ENCODE measurements around the gene PPP1R12C.
"Not testable (repeated sequence)": the region's sequence is repeated elsewhere in the genome, so short reads cannot be mapped to it uniquely, and the experiment has no call there.

Gene PPP1R12C

DNA sequence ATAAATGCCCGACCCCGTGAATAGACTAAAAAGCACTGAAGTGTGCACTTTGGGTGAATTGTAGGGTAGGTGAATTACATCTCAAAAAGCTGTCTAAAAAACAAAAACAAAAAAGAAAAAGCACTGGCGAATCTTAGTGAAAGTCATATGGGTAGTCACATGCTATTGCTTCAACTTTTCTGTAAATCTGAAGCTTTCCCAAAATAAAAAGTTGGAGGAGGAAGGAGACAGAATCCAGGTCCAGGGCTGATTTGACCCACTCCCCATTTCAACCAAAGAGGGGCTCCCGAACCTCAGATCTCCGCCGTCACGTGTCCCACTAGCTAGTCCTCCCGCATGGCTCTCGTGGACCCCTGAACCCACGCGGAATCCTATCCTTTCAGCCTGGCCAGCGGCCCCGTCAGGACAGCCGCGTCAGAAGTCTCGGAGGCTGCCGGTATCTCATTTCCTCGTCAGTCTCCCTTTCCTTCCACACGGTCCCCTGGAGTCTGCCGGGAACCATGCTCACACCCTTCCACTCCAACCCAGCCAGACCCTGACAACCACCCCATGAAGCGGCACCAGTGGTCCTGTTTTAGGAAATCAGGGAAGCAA lies 6.1 kb downstream of the PPP1R12C start:
- H3K27ac Mint-ChIP-seq: no peak overlapping the region
- H3K36me3 Mint-ChIP-seq: peaks cover 35% of the 10 kb centered on the region
- peaks cover 25% of the 10 kb centered on the region for H3K4me1 Mint-ChIP-seq
- CTCF ChIA-PET: interaction anchor here (0.6 kb wide), 1 partner anchor 23 kb away, joined by 3 read pairs; no protein-coding TSS in a partner anchor
- H3K9me3 Mint-ChIP-seq: no peaks in the 10 kb centered on the region
- no peak for DNase-seq
- H3K4me3 Mint-ChIP-seq: no peak overlapping the region
- no peaks in the 10 kb centered on the region for H3K27me3 Mint-ChIP-seq

DNA sequence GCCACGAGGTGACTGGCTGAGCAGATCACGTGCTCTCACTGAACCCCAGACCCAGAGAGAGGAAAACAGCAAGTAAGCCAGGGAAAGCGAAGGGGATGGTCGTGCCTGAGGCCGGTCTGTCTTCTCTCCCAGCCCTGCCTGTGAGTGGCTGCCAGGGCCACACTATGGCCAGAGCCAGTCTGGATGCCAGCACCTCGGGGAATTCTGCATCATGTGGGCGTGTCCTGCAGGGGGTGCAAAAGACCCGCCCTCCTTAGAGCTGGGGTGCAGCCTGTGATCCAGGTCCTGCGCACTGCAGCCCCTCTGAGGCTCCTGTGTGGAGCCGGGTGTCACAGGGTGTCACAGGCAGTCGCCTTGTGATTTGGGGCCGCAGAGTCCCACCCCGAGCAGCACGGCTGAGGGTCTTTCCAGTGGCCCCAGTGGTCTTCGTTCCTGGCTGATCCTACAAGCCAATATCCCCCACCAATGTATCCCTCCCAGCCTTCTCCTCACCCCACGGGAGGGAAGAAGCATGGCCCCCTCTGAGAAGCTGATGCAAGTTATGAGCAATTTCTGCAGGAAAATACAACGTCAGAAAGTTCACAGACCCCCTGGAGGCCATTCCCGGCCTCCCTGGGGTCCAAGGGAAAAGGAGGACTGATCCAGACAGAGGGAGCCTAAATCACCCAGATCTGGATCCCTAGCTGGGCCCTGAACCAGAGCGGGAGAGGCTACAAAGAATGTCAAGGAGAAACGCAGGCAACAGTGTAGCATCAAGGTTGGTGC lies 7.7 kb downstream of the PPP1R12C start:
- Mint-ChIP-seq H3K4me1 (peaks cover 9% of the 10 kb centered on the region), H3K27me3 (no peaks in the 10 kb centered on the region), H3K27ac (no peak overlapping the region), H3K36me3 (peaks cover 34% of the 10 kb centered on the region), H3K9me3 (no peaks in the 10 kb centered on the region), H3K4me3 (no peak overlapping the region)
- DNase-seq: no peak
- CTCF ChIA-PET: no interaction called here

DNA sequence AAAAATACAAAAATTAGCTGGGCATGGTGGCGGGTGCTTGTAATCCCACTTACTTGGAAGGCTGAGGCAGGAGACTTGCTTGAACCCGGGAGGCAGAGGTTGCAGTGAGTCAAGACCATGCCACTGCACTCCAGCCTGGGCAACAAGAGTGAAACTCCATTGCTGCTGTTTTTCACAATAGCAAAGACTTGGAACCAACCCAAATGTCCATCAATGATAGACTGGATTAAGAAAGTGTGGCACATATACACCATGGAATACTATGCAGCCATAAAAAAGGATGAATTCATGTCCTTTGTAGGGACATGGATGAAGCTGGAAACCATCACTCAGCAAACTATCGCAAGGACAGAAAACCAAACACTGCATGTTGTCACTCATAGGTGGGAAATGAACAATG lies 10.2 kb downstream of the PPP1R12C start:
- not testable (repeated sequence) for DNase-seq, H3K27me3 Mint-ChIP-seq, H3K4me1 Mint-ChIP-seq, H3K9me3 Mint-ChIP-seq, H3K4me3 Mint-ChIP-seq, H3K27ac Mint-ChIP-seq
- CTCF ChIA-PET: interaction anchor here (0.6 to 2.0 kb wide), 2 partner anchors 18 to 511 kb away, joined by 3 to 8 read pairs; no protein-coding TSS in a partner anchor
- peaks cover 47% of the 10 kb centered on the region for H3K36me3 Mint-ChIP-seq

DNA sequence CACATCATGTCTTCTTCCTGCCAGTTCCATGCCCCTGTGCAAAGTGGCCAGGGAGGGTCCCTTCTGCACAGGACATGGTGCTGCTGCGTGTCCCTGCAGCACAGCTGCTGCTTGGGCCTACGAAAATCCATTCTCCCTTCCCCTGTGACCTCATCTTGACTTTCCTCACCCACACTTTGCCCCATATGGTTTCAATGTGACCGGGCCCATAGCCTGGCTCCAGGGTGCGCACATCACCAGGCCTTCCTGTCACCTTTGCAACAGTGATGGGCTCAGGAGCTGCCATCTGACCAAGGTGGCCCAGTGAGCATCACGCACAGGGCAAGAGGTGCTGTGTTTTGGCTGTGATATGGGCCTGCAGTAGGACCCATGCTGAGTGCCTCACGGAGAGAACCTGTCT lies 10.8 kb downstream of the PPP1R12C start:
- H3K27ac Mint-ChIP-seq: no peak overlapping the region
- peaks cover 3% of the 10 kb centered on the region for H3K9me3 Mint-ChIP-seq
- CTCF ChIA-PET: interaction anchor here (0.6 to 2.0 kb wide), 2 partner anchors 18 to 35 kb away, joined by 3 to 8 read pairs; no protein-coding TSS in a partner anchor
- no peaks in the 10 kb centered on the region for H3K27me3 Mint-ChIP-seq
- H3K4me1 Mint-ChIP-seq: no peaks in the 10 kb centered on the region
- DNase-seq: no peak
- H3K36me3 Mint-ChIP-seq: peaks cover 51% of the 10 kb centered on the region
- no peak overlapping the region for H3K4me3 Mint-ChIP-seq

DNA sequence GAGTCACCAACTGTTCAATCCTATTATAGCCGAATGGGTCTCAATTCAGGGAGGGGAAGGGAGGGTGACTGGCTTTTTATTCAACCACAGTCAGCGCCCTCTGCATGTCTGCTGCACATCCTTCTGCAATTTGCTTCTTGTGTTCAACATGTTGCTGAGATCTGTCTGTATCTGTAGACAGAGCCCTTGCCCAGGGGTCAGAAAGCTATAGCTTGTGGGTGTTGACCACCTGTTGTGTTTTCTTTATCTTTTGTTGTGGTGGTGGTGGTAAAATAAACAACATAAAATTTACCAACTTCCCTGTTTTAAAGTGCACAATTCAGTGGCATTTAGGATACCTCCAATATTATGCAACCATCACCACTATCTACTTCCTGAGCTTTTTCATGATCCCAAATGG lies 12.2 kb downstream of the PPP1R12C start:
- Mint-ChIP-seq H3K4me3 (no peak overlapping the region), H3K36me3 (peaks cover 50% of the 10 kb centered on the region), H3K27ac (no peak overlapping the region), H3K4me1 (no peaks in the 10 kb centered on the region), H3K9me3 (peaks cover 3% of the 10 kb centered on the region), H3K27me3 (no peaks in the 10 kb centered on the region)
- no peak for DNase-seq
- CTCF ChIA-PET: no interaction called here

DNA sequence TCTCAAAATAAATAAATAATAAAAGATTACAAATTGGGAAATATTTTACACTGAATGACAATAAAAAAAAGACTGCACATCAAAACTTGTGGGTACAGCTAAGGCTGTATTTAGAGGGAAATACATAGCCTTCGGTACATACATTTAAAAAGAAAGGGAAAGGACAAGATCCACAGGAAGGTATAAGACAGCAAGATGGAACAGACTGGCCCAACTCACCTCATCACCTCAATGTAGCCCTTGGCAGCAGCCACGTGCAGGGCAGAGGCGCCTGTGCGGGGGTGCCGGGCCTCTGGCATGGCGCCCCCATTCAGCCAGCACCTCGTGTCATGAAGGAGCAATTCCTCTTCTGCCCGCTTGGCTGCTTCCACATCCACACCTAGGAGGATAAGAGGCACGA lies 14.2 kb downstream of the PPP1R12C start:
- Mint-ChIP-seq H3K27ac (no peak overlapping the region), H3K27me3 (no peaks in the 10 kb centered on the region), H3K4me3 (no peak overlapping the region), H3K9me3 (peaks cover 3% of the 10 kb centered on the region), H3K4me1 (no peaks in the 10 kb centered on the region), H3K36me3 (peaks cover 40% of the 10 kb centered on the region)
- no peak for DNase-seq
- CTCF ChIA-PET: no interaction called here

DNA sequence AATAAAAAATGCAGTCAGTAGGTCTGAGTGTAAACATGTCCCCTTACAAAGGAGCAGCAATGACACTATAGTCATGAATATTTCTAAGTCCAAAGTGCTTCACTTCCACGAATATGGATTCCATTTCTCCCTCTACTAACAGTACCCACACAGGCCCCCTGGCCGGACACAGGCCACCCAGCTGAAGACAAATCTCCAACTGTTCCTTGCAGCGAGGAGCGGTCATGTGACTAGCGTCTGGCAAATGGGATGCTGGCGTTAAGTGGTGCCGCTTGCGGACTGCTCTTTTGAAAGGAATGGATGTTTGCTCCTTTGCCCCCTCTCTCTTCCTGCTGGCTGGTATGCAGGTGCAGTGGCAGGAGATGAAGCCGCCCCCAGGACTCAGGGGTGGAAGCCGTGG lies 16.2 kb downstream of the PPP1R12C start:
- peaks cover 30% of the 10 kb centered on the region for H3K36me3 Mint-ChIP-seq
- DNase-seq: no peak
- H3K9me3 Mint-ChIP-seq: peaks cover 3% of the 10 kb centered on the region
- H3K4me3 Mint-ChIP-seq: no peak overlapping the region
- H3K27me3 Mint-ChIP-seq: no peaks in the 10 kb centered on the region
- no peak overlapping the region for H3K27ac Mint-ChIP-seq
- no peaks in the 10 kb centered on the region for H3K4me1 Mint-ChIP-seq
- CTCF ChIA-PET: interaction anchor here (0.5 to 1.1 kb wide), 2 partner anchors 13 to 39 kb away, joined by 3 to 4 read pairs; no protein-coding TSS in a partner anchor

DNA sequence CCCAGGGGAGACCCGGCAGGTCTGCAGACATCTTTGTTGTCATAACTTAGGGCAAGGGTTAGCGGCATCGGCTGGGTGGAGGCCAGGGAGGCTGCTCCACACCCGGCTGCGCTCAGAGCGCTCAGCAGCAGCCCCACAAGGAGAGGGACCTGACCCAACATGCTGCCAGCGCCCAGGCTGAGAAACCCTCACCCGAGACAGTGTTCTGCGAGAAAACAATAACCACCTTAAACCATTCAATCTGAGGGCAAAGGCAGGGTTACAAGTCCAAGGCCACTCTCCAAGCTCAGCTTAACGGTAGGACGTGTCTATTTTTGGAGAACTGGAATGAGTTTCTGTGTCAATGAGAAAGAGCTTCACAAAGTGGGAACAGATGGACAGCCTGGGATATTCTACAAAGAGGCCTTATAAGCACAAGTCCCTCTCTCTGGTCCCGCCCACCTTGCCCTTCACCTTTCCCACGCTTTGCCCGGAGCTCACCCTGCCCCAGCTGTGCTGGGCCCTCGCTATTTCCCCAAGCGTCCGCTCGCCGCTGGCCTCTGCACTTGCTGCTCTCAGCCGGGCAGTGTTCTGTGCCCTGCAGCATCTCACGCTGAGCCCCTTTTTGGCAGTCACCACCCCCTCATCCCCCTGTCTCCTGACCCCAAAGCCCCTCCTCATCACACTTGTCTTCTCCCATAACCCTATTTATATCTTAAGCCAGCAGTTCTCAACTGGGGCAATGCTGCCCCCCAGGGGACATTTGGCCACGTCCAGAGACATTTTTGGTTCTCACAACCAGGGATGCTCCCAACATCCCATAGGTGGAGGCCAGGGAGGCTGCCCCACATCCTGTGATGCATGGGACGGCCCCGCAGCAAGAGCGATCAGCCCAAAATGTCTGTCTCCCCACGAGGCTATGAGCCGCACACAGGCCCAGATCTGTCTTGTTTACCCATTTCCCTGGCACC lies 17.6 kb downstream of the PPP1R12C start:
- H3K36me3 Mint-ChIP-seq: peaks cover 24% of the 10 kb centered on the region
- H3K27me3 Mint-ChIP-seq: no peaks in the 10 kb centered on the region
- H3K9me3 Mint-ChIP-seq: peaks cover 3% of the 10 kb centered on the region
- no peak overlapping the region for H3K4me3 Mint-ChIP-seq
- CTCF ChIA-PET: interaction anchor here (0.6 to 1.8 kb wide), 2 partner anchors 12 to 260 kb away, joined by 3 to 7 read pairs; no protein-coding TSS in a partner anchor
- H3K4me1 Mint-ChIP-seq: no peaks in the 10 kb centered on the region
- H3K27ac Mint-ChIP-seq: no peak overlapping the region
- DNase-seq: no peak

DNA sequence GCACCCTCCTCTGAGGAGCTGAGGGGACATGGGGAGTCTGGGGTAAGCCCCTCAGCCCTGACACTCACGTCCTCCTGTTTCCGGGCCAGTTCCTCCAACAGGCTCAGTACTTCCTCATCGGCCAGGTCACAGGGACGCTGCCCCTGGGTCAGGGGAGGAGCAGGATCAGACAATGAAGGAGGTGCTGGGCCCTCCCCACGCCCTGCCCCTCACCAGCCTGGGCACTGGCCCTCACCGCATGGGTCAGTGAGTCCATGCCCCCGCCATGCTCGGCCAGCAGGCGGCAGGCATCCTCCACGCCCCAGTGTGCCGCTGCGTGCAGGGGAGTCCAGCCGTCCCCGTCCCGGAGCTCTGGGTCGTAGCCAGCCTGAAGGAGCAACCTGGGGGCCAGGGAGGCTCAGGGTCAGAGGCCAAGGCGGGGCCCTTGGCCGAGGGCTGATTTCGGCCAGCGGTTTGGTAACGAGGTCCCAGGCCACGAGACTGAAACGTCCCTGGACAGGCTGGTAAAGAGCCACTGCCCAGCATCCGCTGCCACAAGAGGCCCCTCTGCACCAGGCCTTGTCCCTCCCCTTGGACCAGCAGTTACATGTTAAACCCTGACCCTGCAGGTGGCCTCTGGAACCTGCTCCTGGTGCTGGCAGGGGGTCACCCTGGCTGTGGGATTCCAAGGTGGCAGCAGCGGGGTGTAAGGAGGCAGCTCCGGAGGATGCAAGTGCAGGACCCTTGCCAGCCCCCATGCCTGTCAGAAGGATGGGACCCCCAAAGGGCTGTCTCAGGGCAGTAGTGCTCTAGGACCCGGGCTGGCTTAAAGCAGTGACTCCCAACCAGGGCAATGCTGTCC lies 18.5 kb downstream of the PPP1R12C start:
- DNase-seq: no peak
- no peaks in the 10 kb centered on the region for H3K27me3 Mint-ChIP-seq
- peaks cover 27% of the 10 kb centered on the region for H3K36me3 Mint-ChIP-seq
- CTCF ChIA-PET: interaction anchor here (0.6 to 1.8 kb wide), 2 partner anchors 11 to 259 kb away, joined by 3 to 7 read pairs; no protein-coding TSS in a partner anchor
- no peaks in the 10 kb centered on the region for H3K4me1 Mint-ChIP-seq
- no peak overlapping the region for H3K4me3 Mint-ChIP-seq
- H3K27ac Mint-ChIP-seq: peak overlapping the region; percentile 55
- H3K9me3 Mint-ChIP-seq: peaks cover 3% of the 10 kb centered on the region

DNA sequence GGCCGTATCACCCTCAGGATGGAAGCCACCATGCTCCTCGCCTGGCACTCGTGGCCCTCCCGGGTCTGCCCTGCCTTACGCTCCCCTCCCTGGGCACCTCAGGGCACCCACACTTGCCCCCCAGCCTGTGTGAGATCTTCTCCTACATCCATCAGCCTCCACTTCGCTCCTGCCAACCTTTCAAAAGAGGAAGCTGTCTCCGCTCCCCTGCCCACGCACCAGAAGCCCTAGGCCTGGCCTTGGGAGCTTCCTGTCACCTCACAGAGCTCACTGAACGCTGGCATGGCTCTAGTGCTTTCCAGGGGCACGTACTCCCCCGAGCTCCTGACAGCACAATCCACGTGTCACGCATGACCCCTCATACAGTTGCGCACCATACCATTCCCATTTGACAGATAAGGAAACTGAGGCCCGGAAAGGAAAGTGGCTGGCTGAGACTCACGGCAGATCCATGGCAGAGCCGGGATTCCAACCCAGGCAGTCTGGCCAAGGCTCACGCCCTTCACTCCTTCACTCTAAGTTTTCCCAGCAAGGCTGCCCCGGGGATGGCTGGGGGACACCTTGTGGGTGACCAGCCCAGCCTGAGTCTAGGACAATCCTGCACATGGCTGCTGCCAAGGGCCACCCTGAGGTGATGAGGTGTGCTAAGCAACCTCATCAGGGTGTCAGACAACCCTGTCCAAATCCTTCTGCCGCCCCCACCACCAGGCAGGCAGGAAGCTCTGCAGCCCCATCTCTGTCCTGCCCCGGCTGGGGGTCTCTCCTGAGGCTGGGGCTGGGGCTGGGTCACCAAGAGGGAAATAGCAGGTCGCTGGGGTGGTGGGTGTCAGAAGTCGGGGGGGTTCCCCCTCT lies 19.3 kb downstream of the PPP1R12C start:
- Mint-ChIP-seq H3K9me3 (peaks cover 3% of the 10 kb centered on the region), H3K27ac (no peak overlapping the region), H3K36me3 (peaks cover 22% of the 10 kb centered on the region), H3K27me3 (no peaks in the 10 kb centered on the region), H3K4me3 (no peak overlapping the region), H3K4me1 (no peaks in the 10 kb centered on the region)
- CTCF ChIA-PET: interaction anchor here (1.1 to 1.8 kb wide), 2 partner anchors 9 to 10 kb away, joined by 3 to 7 read pairs; no protein-coding TSS in a partner anchor
- no peak for DNase-seq

DNA sequence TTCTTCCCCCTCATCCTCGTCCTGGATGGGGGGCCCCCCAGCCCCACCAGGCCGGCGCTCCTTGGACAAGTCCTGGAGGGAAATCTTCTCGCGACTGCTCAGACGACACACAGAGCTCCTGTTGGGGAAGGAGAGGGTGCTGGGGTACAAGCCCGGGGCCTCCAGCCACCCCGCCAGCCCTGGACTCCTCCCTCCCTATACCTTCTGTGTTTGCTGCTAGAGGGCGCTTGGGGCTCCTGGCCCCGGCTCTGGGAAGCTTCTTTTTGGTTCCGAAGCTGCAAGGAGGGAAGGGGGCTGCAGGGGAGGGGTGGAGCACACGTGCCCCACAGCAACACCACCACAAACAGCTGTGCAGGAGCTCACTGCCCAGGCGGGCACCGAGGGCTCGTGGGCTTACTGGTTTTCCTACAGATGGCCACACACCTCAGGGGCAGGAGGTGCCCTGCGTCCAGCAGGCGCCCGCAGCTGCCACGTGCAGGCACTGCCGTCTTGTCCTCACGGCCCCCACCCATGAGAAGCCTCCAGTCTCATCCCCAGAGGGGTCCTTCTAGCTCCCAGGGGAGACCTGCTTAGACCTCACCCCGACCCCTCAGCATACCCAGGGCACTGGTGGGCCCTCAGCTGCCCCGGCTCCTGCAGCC lies 21.3 kb downstream of the PPP1R12C start:
- no peak overlapping the region for H3K27ac Mint-ChIP-seq
- no peaks in the 10 kb centered on the region for H3K27me3 Mint-ChIP-seq
- no peak overlapping the region for H3K4me3 Mint-ChIP-seq
- no peaks in the 10 kb centered on the region for H3K9me3 Mint-ChIP-seq
- H3K4me1 Mint-ChIP-seq: no peaks in the 10 kb centered on the region
- no peak for DNase-seq
- H3K36me3 Mint-ChIP-seq: peaks cover 9% of the 10 kb centered on the region
- CTCF ChIA-PET: no interaction called here

DNA sequence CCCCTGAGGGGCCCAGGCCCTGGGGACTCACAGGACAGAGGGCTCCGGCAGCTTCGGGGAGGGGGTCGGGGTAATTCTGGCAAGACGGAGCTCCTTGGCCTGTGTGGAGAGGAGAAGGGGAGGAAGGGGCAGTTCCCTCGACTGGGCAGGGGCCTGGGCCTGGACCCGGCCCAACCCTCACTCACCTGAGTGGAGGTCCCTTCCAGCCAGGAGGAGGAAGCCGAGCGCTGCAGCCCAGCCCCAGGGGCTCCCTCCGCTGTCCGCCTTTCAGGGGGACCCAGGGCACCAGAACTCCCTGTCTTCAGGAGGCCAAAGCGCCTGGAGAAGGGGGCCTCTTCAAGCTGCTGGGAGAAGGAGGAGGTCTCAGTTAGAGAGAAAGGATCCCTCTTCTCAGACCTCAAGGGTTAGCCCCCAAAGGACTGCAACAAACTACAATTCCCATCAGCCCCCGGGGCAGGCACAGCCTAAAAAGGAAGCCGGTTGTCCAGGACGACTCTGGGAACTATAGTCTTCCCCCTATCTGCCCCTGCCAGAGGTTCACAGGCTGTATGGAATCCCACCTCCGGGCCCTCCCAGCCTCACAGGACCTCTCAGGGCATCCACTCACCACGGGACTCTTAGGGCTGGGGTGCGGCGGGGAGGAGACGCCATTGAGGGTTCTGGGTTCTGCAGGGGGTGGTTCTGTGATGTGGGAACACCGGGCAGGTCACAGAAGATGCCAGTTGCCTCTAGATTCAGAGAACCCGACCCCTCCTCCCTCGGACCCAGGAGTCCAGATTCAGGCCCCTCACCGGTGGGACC lies 22.0 kb downstream of the PPP1R12C start:
- no peak overlapping the region for H3K27ac Mint-ChIP-seq
- peaks cover 11% of the 10 kb centered on the region for H3K36me3 Mint-ChIP-seq
- H3K4me1 Mint-ChIP-seq: no peaks in the 10 kb centered on the region
- H3K9me3 Mint-ChIP-seq: no peaks in the 10 kb centered on the region
- no peaks in the 10 kb centered on the region for H3K27me3 Mint-ChIP-seq
- DNase-seq: no peak
- H3K4me3 Mint-ChIP-seq: no peak overlapping the region
- CTCF ChIA-PET: no interaction called here
